HG02588 (cell line): ENCODE measurements around the gene HNRNPH1.
"Not testable (repeated sequence)": the region's sequence is repeated elsewhere in the genome, so short reads cannot be mapped to it uniquely, and the experiment has no call there.

Source experiments
- ATAC-seq: cut with Tn5 transposase; IDR thresholded peaks from one replicate; pipeline ENCODE4 v1.9.1; 2021; ENCODE audit warnings: mild to moderate bottlenecking, moderate library complexity; ENCODE audit not compliant: unreplicated experiment

HNRNPH1 gene

GRCh38 chr5:179623003-179623905 is at the start of gene HNRNPH1:
Gene HNRNPH1, minus strand, starts transcription at chr5:179623671. Its CDS starts 538 bp downstream, at chr5:179623133.
- peak; percentile 77 for ATAC-seq

GRCh38 chr5:179668391-179668790 is 44.9 kb upstream of the HNRNPH1 start:
- ATAC-seq, result no peak

- not testable (repeated sequence) for ATAC-seq
Observed at GRCh38 chr5:179661647-179662046, 38.2 kb upstream of the HNRNPH1 start.

GRCh38 chr5:179658179-179658856 is 34.8 kb upstream of the HNRNPH1 start:
- peak; percentile 63 for ATAC-seq

GRCh38 chr5:179657302-179658178 is 34.1 kb upstream of the HNRNPH1 start:
- peak; percentile 91 for ATAC-seq

- ATAC-seq, result not testable (repeated sequence)
Observed at GRCh38 chr5:179653135-179653534, 29.7 kb upstream of the HNRNPH1 start.

- ATAC-seq, result not testable (repeated sequence)
Observed at GRCh38 chr5:179650245-179650644, 26.8 kb upstream of the HNRNPH1 start.

GRCh38 chr5:179649166-179649703 is 25.8 kb upstream of the HNRNPH1 start:
- not testable (repeated sequence) for ATAC-seq

- ATAC-seq, result no peak
Observed at GRCh38 chr5:179648410-179648809, 24.9 kb upstream of the HNRNPH1 start.

GRCh38 chr5:179644766-179645165 is 21.3 kb upstream of the HNRNPH1 start:
- not testable (repeated sequence) for ATAC-seq

- ATAC-seq, result not testable (repeated sequence)
Observed at GRCh38 chr5:179643141-179643920, 19.9 kb upstream of the HNRNPH1 start.

- not testable (repeated sequence) for ATAC-seq
Observed at GRCh38 chr5:179642626-179643025, 19.2 kb upstream of the HNRNPH1 start.

GRCh38 chr5:179641745-179642144 is 18.3 kb upstream of the HNRNPH1 start:
- ATAC-seq, result not testable (repeated sequence)

- ATAC-seq, result not testable (repeated sequence)
Observed at GRCh38 chr5:179639296-179639695, 15.8 kb upstream of the HNRNPH1 start.

GRCh38 chr5:179634370-179635172 is 11.1 kb upstream of the HNRNPH1 start:
- ATAC-seq, result peak; percentile 89

- ATAC-seq, result peak; percentile 42
Observed at GRCh38 chr5:179633501-179634369, 10.3 kb upstream of the HNRNPH1 start.

GRCh38 chr5:179624841-179625271 is 1.4 kb upstream of the HNRNPH1 start:
- no peak for ATAC-seq
